Mesenchymal stem cell (in vitro differentiated cells and primary cell): ENCODE data around the gene RIIAD1.

Experiments
- DNase-seq: peaks from one replicate; pipeline ENCODE4 v3.0.0-alpha.2; 2013
- H2AFZ ChIP-seq: one replicate; pipeline ENCODE4 v1.6.1; 2013; ENCODE audit warnings: low read depth, mild to moderate bottlenecking, control low read depth, inconsistent platforms, low read length, moderate library complexity
- H2AK5ac ChIP-seq: 2 replicates; pipeline ENCODE4 v1.6.1; 2013; ENCODE audit warnings: low read length, moderate library complexity, mild to moderate bottlenecking, inconsistent platforms; ENCODE audit not compliant: severe bottlenecking
- H2BK120ac ChIP-seq: one replicate; pipeline ENCODE4 v1.6.1; 2013; ENCODE audit warnings: low read depth, mild to moderate bottlenecking, inconsistent platforms, low read length, moderate library complexity
- H2BK12ac ChIP-seq, 2 experiments: one replicate each; pipeline ENCODE4 v1.6.1; 2013; ENCODE audit warnings: inconsistent platforms in 2 of 2, low read length in 2 of 2, mild to moderate bottlenecking in 2 of 2, moderate library complexity in 2 of 2, control low read depth in 1 of 2
- H2BK15ac ChIP-seq: one replicate; pipeline ENCODE4 v1.6.1; 2013; ENCODE audit warnings: mild to moderate bottlenecking, low read depth, inconsistent platforms; ENCODE audit not compliant: poor library complexity, severe bottlenecking
- H2BK5ac ChIP-seq: 2 replicates; pipeline ENCODE4 v1.6.1; 2013; ENCODE audit warnings: low read depth, mild to moderate bottlenecking, low read length, control low read depth, inconsistent platforms; ENCODE audit not compliant: poor library complexity, severe bottlenecking
- H3K14ac ChIP-seq, 2 experiments: one replicate each; pipeline ENCODE4 v1.6.1; 2013; ENCODE audit warnings: inconsistent platforms in 2 of 2, low read length in 2 of 2, control low read depth in 1 of 2, mild to moderate bottlenecking in 1 of 2, moderate library complexity in 1 of 2
- H3K18ac ChIP-seq, 2 experiments: one replicate each; pipeline ENCODE4 v1.6.1; 2013; ENCODE audit warnings: inconsistent platforms in 2 of 2, low read length in 2 of 2, control low read depth in 1 of 2, low read depth in 1 of 2, mild to moderate bottlenecking in 1 of 2
- H3K23ac ChIP-seq, 2 experiments: one replicate each; pipeline ENCODE4 v1.6.1; 2013; ENCODE audit warnings: inconsistent platforms in 2 of 2, low read length in 2 of 2, mild to moderate bottlenecking in 2 of 2, moderate library complexity in 2 of 2, control low read depth in 1 of 2
- H3K27ac ChIP-seq: 2 replicates; pipeline ENCODE4 v1.5.1; 2013; ENCODE audit warnings: mild to moderate bottlenecking, moderate library complexity, low read length, control low read depth, inconsistent platforms; ENCODE audit not compliant: poor library complexity, severe bottlenecking
- H3K27me3 ChIP-seq, 2 experiments: 2 replicates each; pipeline versions ENCODE4 v1.6.1 to v1.7.0; 2013; ENCODE audit warnings: low read length in 2 of 2, mild to moderate bottlenecking in 2 of 2, moderate library complexity in 2 of 2, control low read depth in 1 of 2, inconsistent platforms in 1 of 2; ENCODE audit not compliant: control insufficient read depth in 1 of 2, insufficient read depth in 1 of 2
- H3K36me3 ChIP-seq, 2 experiments: 2 replicates each; pipeline versions ENCODE4 v1.6.1 to v1.7.0; 2013; ENCODE audit warnings: low read length in 2 of 2, control low read depth in 1 of 2, inconsistent platforms in 1 of 2, low read depth in 1 of 2, mild to moderate bottlenecking in 1 of 2; ENCODE audit not compliant: insufficient read depth in 2 of 2, control insufficient read depth in 1 of 2
- H3K4ac ChIP-seq, 2 experiments: one replicate each; pipeline ENCODE4 v1.6.1; 2013; ENCODE audit warnings: inconsistent platforms in 2 of 2, low read length in 2 of 2, mild to moderate bottlenecking in 2 of 2, moderate library complexity in 2 of 2, control low read depth in 1 of 2, low read depth in 1 of 2
- H3K4me1 ChIP-seq: 2 replicates; pipeline ENCODE4 v1.6.1; 2013; ENCODE audit warnings: low read depth, low read length, control low read depth; ENCODE audit not compliant: control insufficient read depth, insufficient read depth
- H3K4me2 ChIP-seq: 2 replicates; pipeline ENCODE4 v1.6.1; 2013; ENCODE audit warnings: low read length, mild to moderate bottlenecking, inconsistent platforms; ENCODE audit not compliant: poor library complexity, severe bottlenecking
- H3K4me3 ChIP-seq, 2 experiments: 2 replicates each; pipeline versions ENCODE4 v1.5.1 to v1.7.0; 2013; ENCODE audit warnings: low read length in 2 of 2, mild to moderate bottlenecking in 2 of 2, control low read depth in 1 of 2, low read depth in 1 of 2; ENCODE audit not compliant: insufficient read depth in 1 of 2
- H3K79me1 ChIP-seq: replicated peaks from 2 replicates; pipeline ENCODE4 v1.6.1; 2013; ENCODE audit warnings: mild to moderate bottlenecking, control low read depth, low read length, inconsistent platforms; ENCODE audit not compliant: poor library complexity, severe bottlenecking
- H3K9ac ChIP-seq: 2 replicates; pipeline ENCODE4 v1.7.0; 2013; ENCODE audit warnings: mild to moderate bottlenecking, low read length, moderate library complexity
- H3K9me3 ChIP-seq: 2 replicates; pipeline ENCODE4 v1.7.0; 2013; ENCODE audit warnings: mild to moderate bottlenecking, low read length; ENCODE audit not compliant: control insufficient read depth
- H4K8ac ChIP-seq: one replicate; pipeline ENCODE4 v1.6.1; 2013; ENCODE audit warnings: inconsistent platforms, mild to moderate bottlenecking, low read length, moderate library complexity
- H4K91ac ChIP-seq: one replicate; pipeline ENCODE4 v1.6.1; 2013; ENCODE audit warnings: mild to moderate bottlenecking, low read length, inconsistent platforms
- WGBS: methylation state at CpG from one replicate; pipeline ENCODE4 v1.1.7; 2013; ENCODE audit warnings: mixed read lengths; 5-methylcytosine and 5-hydroxymethylcytosine counted together

Gene RIIAD1

GRCh38 chr1:151713874-151714273 lies 7.4 kb upstream of the RIIAD1 start:
- DNase-seq: no peak
- Histone ChIP-seq H3K36me3 (no peaks in the 10 kb centered on the region), H2BK12ac (no peak overlapping the region), H4K91ac (no peak overlapping the region), H3K9me3 (no peaks in the 10 kb centered on the region), H2BK120ac (no peak overlapping the region), H3K27me3 (peaks cover 75 to 95% of the 10 kb centered on the region in 2 experiments), H3K79me1 (no peaks in the 10 kb centered on the region), H4K8ac (no peak overlapping the region), H2BK5ac (no peak overlapping the region), H3K4me1 (peaks cover 5% of the 10 kb centered on the region), H2BK15ac (no peak overlapping the region), H3K14ac (no peak overlapping the region), H3K4ac (no peak overlapping the region), H3K4me2 (no peak overlapping the region), H2AK5ac (no peak overlapping the region), H2AFZ (no peak overlapping the region), H3K27ac (no peak overlapping the region), H3K18ac (no peak overlapping the region), H3K23ac (no peak overlapping the region), H3K9ac (no peak overlapping the region), H3K4me3 (no peak overlapping the region)
- WGBS: no CpG with 5 or more reads among the region's 2 CpGs

- H3K4me3 ChIP-seq: no peak overlapping the region
- H2AFZ ChIP-seq: no peak overlapping the region
Measured at GRCh38 chr1:151714820-151715725, 6.2 kb upstream of the RIIAD1 start.

GRCh38 chr1:151715726-151716404 lies 5.5 kb upstream of the RIIAD1 start:
- H2AFZ ChIP-seq: no peak overlapping the region
- no peaks in the 10 kb centered on the region for H3K36me3 ChIP-seq
- no peak overlapping the region for H3K18ac ChIP-seq
- DNase-seq: no peak
- H2BK5ac ChIP-seq: no peak overlapping the region
- H2BK15ac ChIP-seq: peak overlapping the region; percentile 14
- H3K27me3 ChIP-seq: peaks cover 85% of the 10 kb centered on the region in 2 experiments
- H3K27ac ChIP-seq: no peak overlapping the region
- H3K14ac ChIP-seq: no peak overlapping the region
- H3K4me3 ChIP-seq: no peak overlapping the region
- no peak overlapping the region for H2BK120ac ChIP-seq
- no peak overlapping the region for H3K4me2 ChIP-seq
- H3K4me1 ChIP-seq: peaks cover 9% of the 10 kb centered on the region
- H3K9me3 ChIP-seq: no peaks in the 10 kb centered on the region
- no peaks in the 10 kb centered on the region for H3K79me1 ChIP-seq
- no peak overlapping the region for H2BK12ac ChIP-seq
- H3K23ac ChIP-seq: no peak overlapping the region
- no peak overlapping the region for H3K9ac ChIP-seq
- no peak overlapping the region for H4K8ac ChIP-seq
- no peak overlapping the region for H4K91ac ChIP-seq
- H2AK5ac ChIP-seq: no peak overlapping the region
- WGBS: 45% methylated on average over 17 of the region's 17 CpGs
- no peak overlapping the region for H3K4ac ChIP-seq

More at GRCh38 chr1:151714820-151715725, 6.2 kb upstream of the RIIAD1 start:
- no peak for DNase-seq
- Histone ChIP-seq H3K9me3 (no peaks in the 10 kb centered on the region), H3K4me1 (peaks cover 5% of the 10 kb centered on the region), H2BK15ac (no peak overlapping the region), H3K27ac (no peak overlapping the region), H3K18ac (no peak overlapping the region), H3K14ac (no peak overlapping the region), H2BK120ac (no peak overlapping the region), H3K27me3 (peaks cover 84 to 92% of the 10 kb centered on the region in 2 experiments), H3K4ac (no peak overlapping the region), H3K23ac (no peak overlapping the region), H4K91ac (no peak overlapping the region), H3K9ac (no peak overlapping the region), H4K8ac (no peak overlapping the region), H3K4me2 (no peak overlapping the region), H2AK5ac (no peak overlapping the region), H2BK5ac (no peak overlapping the region), H3K36me3 (no peaks in the 10 kb centered on the region), H3K79me1 (no peaks in the 10 kb centered on the region), H2BK12ac (no peak overlapping the region)
- 60% methylated on average over 9 of the region's 10 CpGs for WGBS

DNA sequence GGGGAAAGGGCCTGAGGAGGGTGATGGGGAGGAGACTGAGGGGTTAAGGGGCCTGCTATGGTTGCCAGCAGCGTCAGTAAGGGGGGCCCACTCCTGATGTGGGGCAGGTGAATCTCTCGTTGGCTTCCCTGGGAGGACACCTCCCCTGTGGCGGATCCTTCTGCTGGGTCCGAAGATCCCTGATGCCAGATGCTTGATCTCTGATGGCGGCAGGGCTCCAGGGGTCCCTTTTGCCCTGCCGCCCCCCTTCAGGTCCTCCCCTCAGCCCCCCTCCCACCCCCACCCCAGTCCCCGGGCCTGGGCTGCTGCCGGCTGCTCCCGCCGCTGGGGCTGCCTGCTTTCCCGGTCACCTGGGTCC lies 4.9 kb upstream of the RIIAD1 start:
- Histone ChIP-seq H3K9me3 (no peaks in the 10 kb centered on the region), H2BK12ac (no peak overlapping the region), H3K9ac (no peak overlapping the region), H3K4ac (no peak overlapping the region), H3K18ac (no peak overlapping the region), H3K27me3 (peaks cover 80 to 83% of the 10 kb centered on the region in 2 experiments), H4K8ac (no peak overlapping the region), H3K4me2 (no peak overlapping the region), H2BK5ac (no peak overlapping the region), H3K23ac (no peak overlapping the region), H3K4me1 (peaks cover 11% of the 10 kb centered on the region), H3K79me1 (no peaks in the 10 kb centered on the region), H4K91ac (no peak overlapping the region), H3K14ac (no peak overlapping the region), H2BK120ac (no peak overlapping the region), H2AK5ac (no peak overlapping the region), H3K36me3 (no peaks in the 10 kb centered on the region), H2BK15ac (no peak overlapping the region), H3K27ac (no peak overlapping the region), H2AFZ (no peak overlapping the region), H3K4me3 (no peak overlapping the region)
- 8% methylated on average over 11 of the region's 11 CpGs for WGBS
- no peak for DNase-seq
